Panc1 (cell line): ENCODE results near the gene AHSP. TPM values are rescaled to one million over a fixed set of nuclear protein-coding genes. Genes with fewer than 3 reads are reported as not detected.
"Not testable (repeated sequence)": the region's sequence is repeated elsewhere in the genome, so short reads cannot be mapped to it uniquely, and the experiment has no call there.

Experiments used
- ATAC-seq: fragments of 200-7000 bp; cut with Tn5 transposase; 2 replicates; pipeline ENCODE4 v1.9.1; 2020; ENCODE audit warnings: mild to moderate bottlenecking, moderate library complexity
- BruUV-seq: library from RNA; stranded (reverse); fragments of 400-500 nt; replicated peaks from 2 replicates; lab custom pipeline; 2021; lab: Mats Ljungman, UMichigan
- CTCF ChIA-PET: fragments of 300-600 bp; sonication (Branson Sonifier 250); formaldehyde crosslinking; loops from one replicate; lab custom pipeline; 2022; ENCODE audit warnings: antibody characterized with exemption; lab: Charles Lee
- POLR2A ChIA-PET: fragments of 300-600 bp; sonication (Branson Sonifier 250); formaldehyde crosslinking; loops from one replicate; lab custom pipeline; 2022; ENCODE audit warnings: antibody characterized with exemption; lab: Charles Lee
- DNase-seq: peaks from one replicate; pipeline ENCODE4 v3.0.0-alpha.2; 2010; ENCODE audit warnings: low read depth, low spot score
- H3K27ac ChIP-seq: 2 replicates; pipeline ENCODE4 v1.5.1; 2011; ENCODE audit warnings: mild to moderate bottlenecking, low read length, inconsistent platforms
- H3K27me3 ChIP-seq: fragments of 200-500 bp; sonication (Bioruptor generic); 2 replicates; pipeline ENCODE4 v1.6.0; 2014; ENCODE audit warnings: low read length, inconsistent platforms; ENCODE audit not compliant: control insufficient read depth, insufficient read depth
- H3K36me3 ChIP-seq: fragments of 200-500 bp; sonication (Bioruptor generic); 2 replicates; pipeline ENCODE4 v1.5.1; 2014; ENCODE audit warnings: inconsistent platforms, mild to moderate bottlenecking, low read length, moderate library complexity; ENCODE audit not compliant: control insufficient read depth, insufficient read depth
- H3K4me1 ChIP-seq: 2 replicates; pipeline ENCODE4 v1.5.1; 2011; ENCODE audit warnings: inconsistent platforms, mild to moderate bottlenecking, low read length, moderate library complexity; ENCODE audit not compliant: control insufficient read depth, insufficient read depth
- H3K4me3 ChIP-seq, 2 experiments: 2 replicates each; pipeline ENCODE4 v1.5.1; 2011 to 2012; ENCODE audit warnings: low read depth in 2 of 2, low read length in 2 of 2, mild to moderate bottlenecking in 2 of 2, inconsistent platforms in 1 of 2, moderate library complexity in 1 of 2
- H3K9me3 ChIP-seq: fragments of 200-500 bp; sonication (Bioruptor generic); 2 replicates; pipeline ENCODE4 v1.5.1; 2014; ENCODE audit warnings: low read depth, mild to moderate bottlenecking, inconsistent platforms, low read length, moderate library complexity; ENCODE audit not compliant: control insufficient read depth, insufficient read depth
- CTCF ChIP-seq: fragments of 450-650 bp; IDR thresholded peaks from 2 replicates; pipeline ENCODE4 v1.5.1; 2017; ENCODE audit warnings: mild to moderate bottlenecking
- POLR2AphosphoS5 ChIP-seq: IDR thresholded peaks from 2 replicates; pipeline ENCODE4 v1.6.1; 2012; ENCODE audit warnings: mild to moderate bottlenecking, low read depth, low read length, moderate library complexity
- REST ChIP-seq, 2 experiments: IDR thresholded peaks; 2 replicates each; pipeline ENCODE4 v1.6.1; 2011 to 2012; ENCODE audit warnings: low read depth in 2 of 2, control low read depth in 1 of 2, low read length in 1 of 2, mild to moderate bottlenecking in 1 of 2, moderate library complexity in 1 of 2; ENCODE audit not compliant: insufficient read depth in 1 of 2
- SIN3A ChIP-seq: IDR thresholded peaks from 2 replicates; pipeline ENCODE4 v1.6.1; 2012; ENCODE audit warnings: low read depth, mild to moderate bottlenecking, low read length, moderate library complexity, borderline replicate concordance; ENCODE audit not compliant: insufficient read depth
- TCF7L2 ChIP-seq: IDR thresholded peaks from 2 replicates; pipeline ENCODE4 v1.6.1; 2011; ENCODE audit warnings: mild to moderate bottlenecking, low read depth, low read length, inconsistent platforms
- in situ Hi-C: cut with HindIII; loops from 2 replicates; pipeline ENCODE4 v1.10.0; 2016; ENCODE audit warnings: low sequenced_read_pairs, low pct_unique_long_range_greater_than_20kb
- intact Hi-C: fragments of 100-400 bp; cut with micrococcal nuclease; formaldehyde crosslinking; loops from one replicate; pipeline ENCODE4 v1.10.0; 2022; ENCODE audit not compliant: unreplicated experiment
- total RNA-seq: library from RNA; stranded (reverse); gene quantifications from one replicate; pipeline ENCODE4 v1.2.1, GENCODE V29; 2021; ENCODE audit not compliant: unreplicated experiment

Gene AHSP
- total RNA-seq, 1 experiment from 2014 or later = not detected

DNA sequence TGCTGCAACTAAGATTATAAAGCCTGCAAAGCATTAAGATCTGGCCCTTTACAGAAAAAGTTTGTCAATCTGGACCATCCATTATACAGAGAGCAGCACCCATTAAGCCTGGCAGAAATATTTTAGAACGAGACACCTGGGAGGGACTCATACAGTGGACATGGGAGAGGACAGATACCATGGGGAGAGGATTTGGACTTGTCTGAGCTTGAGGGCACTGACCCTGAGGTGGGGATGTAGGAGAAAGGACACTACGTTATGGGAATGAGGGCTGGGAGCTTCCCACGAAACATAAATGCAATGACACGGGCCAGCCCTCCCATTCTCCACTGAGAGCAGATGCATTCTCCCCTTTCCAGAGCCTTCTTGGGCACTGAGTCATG lies 25.7 kb upstream of the AHSP start:
- CTCF ChIA-PET = no interaction called here
- Histone ChIP-seq H3K9me3 (no peaks in the 10 kb centered on the region), H3K4me1 (peaks cover 3% of the 10 kb centered on the region; the same call in 1 of the 2 replicates), H3K27me3 (no peaks in the 10 kb centered on the region), H3K27ac (no peak overlapping the region), H3K36me3 (peaks cover 7% of the 10 kb centered on the region; the same call in 1 of the 2 replicates), H3K4me3 (no peak overlapping the region)
- no peak for DNase-seq
- in situ Hi-C loops (no loop called here), intact Hi-C loops (no loop called here)
- BruUV-seq = no TSS peak
- TF ChIP-seq TCF7L2 (no peak), REST (IDR thresholded peaks at IDR 0.05; ENCODE audit: insufficient read depth in 1 of 2, low read depth in 2 of 2, low read length in 1 of 2) (no peak), POLR2AphosphoS5 (no peak), CTCF (no peak), SIN3A (no peak)
- no peak for ATAC-seq
- POLR2A ChIA-PET = no interaction called here

- no peak for ATAC-seq
- BruUV-seq = no TSS peak
- Histone ChIP-seq H3K36me3 (peaks cover 9% of the 10 kb centered on the region; the same call in 1 of the 2 replicates), H3K9me3 (no peaks in the 10 kb centered on the region), H3K27ac (no peak overlapping the region), H3K4me3 (no peak overlapping the region), H3K27me3 (no peaks in the 10 kb centered on the region), H3K4me1 (peaks cover 8% of the 10 kb centered on the region)
- TF ChIP-seq CTCF (no peak), TCF7L2 (no peak), REST (IDR thresholded peaks at IDR 0.05; ENCODE audit: insufficient read depth in 1 of 2, low read depth in 2 of 2, low read length in 1 of 2) (no peak), POLR2AphosphoS5 (no peak), SIN3A (no peak)
- no peak for DNase-seq
- intact Hi-C loops = no loop called here
- in situ Hi-C loops = no loop called here
- POLR2A ChIA-PET = no interaction called here
- CTCF ChIA-PET = no interaction called here
Observed at GRCh38 chr16:31502981-31503380, 24.7 kb upstream of the AHSP start.

- H3K4me1 ChIP-seq, H3K36me3 ChIP-seq, POLR2A ChIA-PET, CTCF ChIA-PET, DNase-seq, H3K4me3 ChIP-seq, intact Hi-C loops, BruUV-seq, H3K9me3 ChIP-seq, H3K27me3 ChIP-seq, H3K27ac ChIP-seq, in situ Hi-C loops, ATAC-seq: not testable (repeated sequence)
Observed at GRCh38 chr16:31503555-31503954, 24.1 kb upstream of the AHSP start.
